Gastrocnemius medialis (tissue), 4 donors: ENCODE results near the gene DMGDH. TPM values are rescaled to one million over a fixed set of nuclear protein-coding genes. Genes with fewer than 3 reads are reported as not detected.
A peak's percentile ranks its signal among the peaks of the same experiment; 100 is the strongest.
"Not testable (repeated sequence)": the region's sequence is repeated elsewhere in the genome, so short reads cannot be mapped to it uniquely, and the experiment has no call there.

ENCODE experiments used
- ATAC-seq, 2 donors: fragments of 150-250 bp; one replicate each; pipeline ENCODE4 v1.9.1; 2016
- DNase-seq, 2 donors: peaks; one replicate each; pipeline ENCODE4 v3.0.0-alpha.2; 2019
- H3K27ac ChIP-seq, 4 donors: fragments of 200-600 bp; sonication (generic); 1 replicate in 1 of 4; 2 replicates in 3 of 4; pipeline ENCODE4 v1.5.1; 2016 to 2018; ENCODE audit warnings: mild to moderate bottlenecking in 2 of 4, moderate library complexity in 1 of 4
- H3K27me3 ChIP-seq, 3 donors: fragments of 200-600 bp; sonication (generic) in 2 of 3; 1 replicate in 1 of 3; 2 replicates in 2 of 3; pipeline versions ENCODE4 v1.5.1 to v1.6.0; 2016 to 2019; ENCODE audit warnings: mild to moderate bottlenecking in 1 of 3, moderate library complexity in 1 of 3
- H3K36me3 ChIP-seq, 2 donors: fragments of 200-600 bp; sonication (generic) in 1 of 2; one replicate each; pipeline ENCODE4 v1.5.1; 2017 to 2018
- H3K4me1 ChIP-seq, 2 donors: fragments of 200-600 bp; sonication (generic) in 1 of 2; one replicate each; pipeline ENCODE4 v1.5.1; 2016 to 2017; ENCODE audit warnings: mild to moderate bottlenecking in 2 of 2
- H3K4me3 ChIP-seq, 4 donors: fragments of 200-600 bp; sonication (generic) in 3 of 4; 1 replicate in 1 of 4; 2 replicates in 3 of 4; pipeline ENCODE4 v1.5.1; 2016 to 2019; ENCODE audit warnings: mild to moderate bottlenecking in 2 of 4
- H3K9me3 ChIP-seq, 3 donors: fragments of 200-600 bp; sonication (generic) in 2 of 3; 1 replicate in 1 of 3; 2 replicates in 2 of 3; pipeline ENCODE4 v1.5.1; 2016 to 2019
- CTCF ChIP-seq, 5 experiments: fragments of 450-650 bp in 3 of 5; fragments of 200-600 bp in 2 of 5; sonication (generic) in 2 of 5; IDR thresholded peaks in 4 of 5; conservative IDR thresholded peaks in 1 of 5; 1 replicate in 4 of 5; 2 replicates in 1 of 5; pipeline ENCODE4 v1.5.1; 2016 to 2019; ENCODE audit warnings: antibody characterized with exemption in 5 of 5, mild to moderate bottlenecking in 3 of 5, moderate library complexity in 3 of 5
- POLR2A ChIP-seq, 2 donors: fragments of 450-650 bp; IDR thresholded peaks; one replicate each; pipeline ENCODE4 v1.6.1; 2017; ENCODE audit warnings: antibody characterized with exemption in 2 of 2, mild to moderate bottlenecking in 2 of 2, moderate library complexity in 2 of 2
- in situ Hi-C, 4 donors: fragments of 200-750 bp; cut with MboI; loops; one replicate each; pipeline versions ENCODE4 v1.15.0 to v1.8.0; 2017; ENCODE audit warnings: low sequenced_read_pairs in 4 of 4
- intact Hi-C: fragments of 100-400 bp; cut with DNase I; formaldehyde crosslinking; loops from one replicate; pipeline ENCODE4 v1.15.1; 2023; ENCODE audit warnings: low total_unique reads
- total RNA-seq, 4 donors: library from RNA; depleted of rRNA; stranded (reverse); fragments of >200 nt; gene quantifications; one replicate each; pipeline versions ENCODE4 v1.1.0 to v1.2.3, GENCODE V29; 2016

DMGDH gene
- total RNA-seq, 4 donors from 2014 or later: 0.15 to 1.8 (median 0.65) TPM

GRCh38 chr5:78985116-78985724 is 84.3 kb downstream of the DMGDH start, which contains the start of gene ARSB:
TSS of gene ARSB (minus strand) at chr5:78985310. CDS start at chr5:78985248, 62 bp downstream.
- TF ChIP-seq POLR2A (IDR thresholded peaks at IDR 0.05) (no peak), CTCF (IDR thresholded peaks at IDR 0.05 in 4 of 5, conservative IDR thresholded peaks at IDR 0.05 in 1 of 5) (no peak)
- intact Hi-C loops (loop anchor here (10.0 kb wide), 1 partner anchor 620 kb away; the partner anchor contains the start of gene SCAMP1), in situ Hi-C loops (no loop called here)
- Histone ChIP-seq H3K4me1 (peaks cover 11 to 16% of the 10 kb centered on the region in 2 donors), H3K36me3 (no peaks in the 10 kb centered on the region), H3K27ac (peak within 1 kb of the TSS; percentile 82 to 92 (median 88)), H3K9me3 (no peaks in the 10 kb centered on the region), H3K4me3 (peak within 1 kb of the TSS; percentile 68 to 91 (median 78)), H3K27me3 (no peaks in the 10 kb centered on the region)
- DNase-seq: peak; percentile 9 to 18
- ATAC-seq: peak; percentile 55 to 61

DNA sequence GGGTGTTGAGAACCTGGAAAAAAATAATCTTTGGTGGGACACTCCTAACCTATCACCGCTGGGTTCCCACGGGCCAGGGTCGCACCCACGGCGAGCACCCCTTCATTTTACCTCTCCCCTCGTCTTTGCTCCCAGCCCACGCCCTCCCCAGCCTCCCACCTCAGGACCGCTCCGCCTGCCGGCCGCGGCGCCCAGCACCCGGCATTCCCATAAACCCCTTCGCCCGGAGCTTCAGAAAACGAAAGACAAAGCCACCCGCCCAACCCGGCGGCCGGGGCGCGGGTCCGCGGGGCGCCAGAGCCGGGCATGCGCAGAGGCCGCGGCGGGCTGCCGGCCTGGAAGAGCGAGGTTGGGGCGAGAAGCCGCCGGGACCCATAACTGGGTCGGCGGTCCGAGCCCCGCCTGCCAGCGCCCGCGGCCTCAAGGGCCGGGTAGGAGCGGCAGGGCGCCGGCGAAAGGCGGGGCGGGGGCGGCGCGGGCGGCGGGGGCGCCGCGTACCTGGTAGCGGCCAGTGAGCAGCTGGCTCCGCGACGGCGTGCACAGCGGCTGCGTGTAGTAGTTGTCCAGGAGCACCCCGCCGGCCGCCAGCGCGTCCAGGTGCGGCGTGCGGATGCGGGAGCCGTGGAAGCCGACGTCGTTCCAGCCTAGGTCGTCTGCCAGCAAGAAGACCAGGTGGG is 84.9 kb downstream of the DMGDH start:
- Histone ChIP-seq H3K27me3 (no peaks in the 10 kb centered on the region), H3K9me3 (no peaks in the 10 kb centered on the region), H3K4me1 (peaks cover 11 to 16% of the 10 kb centered on the region in 2 donors), H3K4me3 (peak overlapping the region; percentile 68 to 91 (median 78)), H3K36me3 (no peaks in the 10 kb centered on the region), H3K27ac (peak overlapping the region; percentile 82 to 92 (median 88))
- TF ChIP-seq CTCF (IDR thresholded peaks at IDR 0.05 in 4 of 5, conservative IDR thresholded peaks at IDR 0.05 in 1 of 5) (peak; percentile 20 to 50 (median 40)), POLR2A (IDR thresholded peaks at IDR 0.05) (peak; percentile 53 to 56)
- in situ Hi-C loops (no loop called here), intact Hi-C loops (loop anchor here (5.0 to 10.0 kb wide), 2 partner anchors 77 to 620 kb away; partner anchors contain the start of gene SCAMP1)
- peak; percentile 83 to 87 for ATAC-seq
- DNase-seq: peak; percentile 53 to 77

GRCh38 chr5:78983601-78984438 is 85.7 kb downstream of the DMGDH start:
- intact Hi-C loops (loop anchor here (5.0 to 10.0 kb wide), 2 partner anchors 77 to 619 kb away; partner anchors contain the start of gene SCAMP1), in situ Hi-C loops (no loop called here)
- H3K9me3 ChIP-seq: no peaks in the 10 kb centered on the region
- ATAC-seq (no peak), DNase-seq (no peak)
- peak overlapping the region; percentile 82 to 92 (median 88) for H3K27ac ChIP-seq
- H3K27me3 ChIP-seq: no peaks in the 10 kb centered on the region
- peaks cover 11 to 16% of the 10 kb centered on the region in 2 donors for H3K4me1 ChIP-seq
- H3K4me3 ChIP-seq: peak overlapping the region; percentile 68 to 91 (median 78)
- TF ChIP-seq POLR2A (IDR thresholded peaks at IDR 0.05) (no peak), CTCF (IDR thresholded peaks at IDR 0.05 in 4 of 5, conservative IDR thresholded peaks at IDR 0.05 in 1 of 5) (no peak)
- H3K36me3 ChIP-seq: no peaks in the 10 kb centered on the region

DNA sequence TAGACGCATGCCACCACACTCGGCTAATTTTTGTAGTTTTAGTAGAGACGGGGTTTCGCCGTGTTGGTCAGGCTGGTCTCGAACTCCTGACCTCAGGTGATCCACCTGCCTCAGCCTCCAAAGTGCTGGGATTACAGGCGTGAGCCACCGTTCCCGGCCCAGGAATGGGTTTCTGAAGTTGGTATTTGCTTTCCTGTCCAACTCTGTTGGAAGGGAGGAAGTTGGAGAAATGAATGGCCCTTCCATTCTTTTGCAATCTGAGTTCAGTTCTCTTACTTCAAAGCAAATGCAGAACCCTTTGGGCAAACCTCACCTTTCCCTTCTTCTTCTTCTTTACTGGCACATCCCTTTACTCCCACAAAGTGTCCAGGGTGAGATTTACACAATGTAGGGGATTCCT is 86.3 kb downstream of the DMGDH start:
- H3K4me3 ChIP-seq, DNase-seq, H3K27me3 ChIP-seq, H3K36me3 ChIP-seq, H3K9me3 ChIP-seq, in situ Hi-C loops, ATAC-seq: not testable (repeated sequence)
- Histone ChIP-seq H3K27ac (peak overlapping the region in 1 of 4 donors; percentile 92), H3K4me1 (peaks cover 11 to 16% of the 10 kb centered on the region in 2 donors)
- intact Hi-C loops: loop anchor here (5.0 to 10.0 kb wide), 2 partner anchors 76 to 618 kb away; partner anchors contain the start of gene SCAMP1
